HG02970 (cell line): ENCODE measurements around the gene GRIA3.

Source experiments
- ATAC-seq: cut with Tn5 transposase; IDR thresholded peaks from one replicate; pipeline ENCODE4 v1.9.1; 2021; ENCODE audit warnings: mild to moderate bottlenecking, moderate library complexity, moderate number of reproducible peaks; ENCODE audit not compliant: unreplicated experiment, low FRiP score

Gene GRIA3

GRCh38 chrX:123442764-123443163 lies 258.7 kb downstream of the GRIA3 start:
- ATAC-seq: no peak

GRCh38 chrX:123447506-123447905 lies 263.4 kb downstream of the GRIA3 start:
- ATAC-seq: no peak

- ATAC-seq: no peak
These were observed 265.3 kb downstream of the GRIA3 start for GRCh38 chrX:123449335-123449734.

GRCh38 chrX:123450222-123450621 lies 266.1 kb downstream of the GRIA3 start:
- ATAC-seq: no peak

- ATAC-seq: no peak
These were observed 270.8 kb downstream of the GRIA3 start for GRCh38 chrX:123454712-123455431.

- no peak for ATAC-seq
These were observed 271.6 kb downstream of the GRIA3 start for GRCh38 chrX:123455693-123456092.

GRCh38 chrX:123464709-123465108 lies 280.6 kb downstream of the GRIA3 start:
- no peak for ATAC-seq

- ATAC-seq: no peak
These were observed 284.4 kb downstream of the GRIA3 start for GRCh38 chrX:123468481-123468880.

- no peak for ATAC-seq
These were observed 291.1 kb downstream of the GRIA3 start for GRCh38 chrX:123475068-123475724.

- ATAC-seq: no peak
These were observed 292.6 kb downstream of the GRIA3 start for GRCh38 chrX:123476611-123477219.

GRCh38 chrX:123477673-123478072 lies 293.6 kb downstream of the GRIA3 start:
- ATAC-seq: no peak

GRCh38 chrX:123481913-123482851 lies 298.1 kb downstream of the GRIA3 start:
- no peak for ATAC-seq

GRCh38 chrX:123486297-123486696 lies 302.2 kb downstream of the GRIA3 start:
- ATAC-seq: no peak

GRCh38 chrX:123487236-123487635 lies 303.2 kb downstream of the GRIA3 start:
- no peak for ATAC-seq

GRCh38 chrX:123487669-123488068 lies 303.6 kb downstream of the GRIA3 start:
- no peak for ATAC-seq

- ATAC-seq: no peak
These were observed 304.9 kb downstream of the GRIA3 start for GRCh38 chrX:123489011-123489410.

- no peak for ATAC-seq
These were observed 309.8 kb downstream of the GRIA3 start for GRCh38 chrX:123493857-123494256.

- ATAC-seq: no peak
These were observed 315.7 kb downstream of the GRIA3 start for GRCh38 chrX:123499787-123500186.

- no peak for ATAC-seq
These were observed 320.0 kb downstream of the GRIA3 start for GRCh38 chrX:123504047-123504446.

- no peak for ATAC-seq
These were observed 320.7 kb downstream of the GRIA3 start for GRCh38 chrX:123504630-123505270.
